ENCODE results near the gene CRB3.

CRB3 gene

GRCh38 chr19:6433165-6433564 lies 30.9 kb upstream of the CRB3 start:
- no peak for DNase-seq (ENCODE audit: low read depth)

- no peak for DNase-seq (ENCODE audit: low read depth)
Observed at GRCh38 chr19:6433663-6434062, 30.4 kb upstream of the CRB3 start, which contains the start of gene SLC25A41. SLC25A41 (minus strand) TSS chr19:6433763; CDS start chr19:6433693, 70 bp downstream.

- DNase-seq (ENCODE audit: low read depth) = no peak
Observed at GRCh38 chr19:6439743-6440142, 24.3 kb upstream of the CRB3 start.

GRCh38 chr19:6440905-6441304 lies 23.2 kb upstream of the CRB3 start:
- no peak for DNase-seq (ENCODE audit: low read depth)

GRCh38 chr19:6442087-6442688 lies 21.9 kb upstream of the CRB3 start:
- no peak for DNase-seq (ENCODE audit: low read depth)

- no peak for DNase-seq (ENCODE audit: low read depth)
Observed at GRCh38 chr19:6443986-6444385, 20.1 kb upstream of the CRB3 start.

- no peak for DNase-seq (ENCODE audit: low read depth)
Observed at GRCh38 chr19:6446452-6446851, 17.6 kb upstream of the CRB3 start.

GRCh38 chr19:6448045-6448444 lies 16.0 kb upstream of the CRB3 start:
- no peak for DNase-seq (ENCODE audit: low read depth)

- no peak for DNase-seq (ENCODE audit: low read depth)
Observed at GRCh38 chr19:6450166-6450565, 13.9 kb upstream of the CRB3 start.

GRCh38 chr19:6451583-6452222 lies 12.4 kb upstream of the CRB3 start:
- no peak for DNase-seq (ENCODE audit: low read depth)

- no peak for DNase-seq (ENCODE audit: low read depth)
Observed at GRCh38 chr19:6452223-6452614, 11.9 kb upstream of the CRB3 start.

GRCh38 chr19:6452899-6453298 lies 11.2 kb upstream of the CRB3 start:
- DNase-seq (ENCODE audit: low read depth) = no peak

- DNase-seq (ENCODE audit: low read depth) = no peak
Observed at GRCh38 chr19:6453951-6454565, 10.0 kb upstream of the CRB3 start.

GRCh38 chr19:6455924-6456323 lies 8.1 kb upstream of the CRB3 start:
- DNase-seq (ENCODE audit: low read depth) = no peak

- DNase-seq (ENCODE audit: low read depth) = no peak
Observed at GRCh38 chr19:6457958-6458694, 5.9 kb upstream of the CRB3 start.

GRCh38 chr19:6458695-6459261 lies 5.3 kb upstream of the CRB3 start:
- no peak for DNase-seq (ENCODE audit: low read depth)

GRCh38 chr19:6459262-6460098 lies 4.6 kb upstream of the CRB3 start, which contains the start of gene SLC25A23:
SLC25A23 (minus strand) TSS chr19:6459792; CDS start chr19:6459628, 164 bp downstream.
- DNase-seq (ENCODE audit: low read depth) = peak; percentile 36

GRCh38 chr19:6460099-6460884 lies 3.8 kb upstream of the CRB3 start:
- peak; percentile 93 for DNase-seq (ENCODE audit: low read depth)

- DNase-seq (ENCODE audit: low read depth) = no peak
Observed at GRCh38 chr19:6465006-6465405, 935 bp downstream of the CRB3 start.

- DNase-seq (ENCODE audit: low read depth) = no peak
Observed at GRCh38 chr19:6465663-6466062, 1.6 kb downstream of the CRB3 start.

All from T-helper 22 cell (primary cell).